Gastrocnemius medialis (tissue), 4 donors: Measurements from ENCODE around the gene EPAS1.

Source experiments
- POLR2A ChIP-seq, 2 donors: fragments of 450-650 bp; IDR thresholded peaks; one replicate each; pipeline ENCODE4 v1.6.1; 2017; ENCODE audit warnings: antibody characterized with exemption in 2 of 2, mild to moderate bottlenecking in 2 of 2, moderate library complexity in 2 of 2
- TF ChIP-seq, protein P1 (sequence below), 5 experiments: fragments of 450-650 bp in 3 of 5; fragments of 200-600 bp in 2 of 5; sonication (generic) in 2 of 5; IDR thresholded peaks in 4 of 5; conservative IDR thresholded peaks in 1 of 5; 1 replicate in 4 of 5; 2 replicates in 1 of 5; pipeline ENCODE4 v1.5.1; 2016 to 2019; ENCODE audit warnings: antibody characterized with exemption in 5 of 5, mild to moderate bottlenecking in 3 of 5, moderate library complexity in 3 of 5

- TF ChIP-seq, protein P1, sequence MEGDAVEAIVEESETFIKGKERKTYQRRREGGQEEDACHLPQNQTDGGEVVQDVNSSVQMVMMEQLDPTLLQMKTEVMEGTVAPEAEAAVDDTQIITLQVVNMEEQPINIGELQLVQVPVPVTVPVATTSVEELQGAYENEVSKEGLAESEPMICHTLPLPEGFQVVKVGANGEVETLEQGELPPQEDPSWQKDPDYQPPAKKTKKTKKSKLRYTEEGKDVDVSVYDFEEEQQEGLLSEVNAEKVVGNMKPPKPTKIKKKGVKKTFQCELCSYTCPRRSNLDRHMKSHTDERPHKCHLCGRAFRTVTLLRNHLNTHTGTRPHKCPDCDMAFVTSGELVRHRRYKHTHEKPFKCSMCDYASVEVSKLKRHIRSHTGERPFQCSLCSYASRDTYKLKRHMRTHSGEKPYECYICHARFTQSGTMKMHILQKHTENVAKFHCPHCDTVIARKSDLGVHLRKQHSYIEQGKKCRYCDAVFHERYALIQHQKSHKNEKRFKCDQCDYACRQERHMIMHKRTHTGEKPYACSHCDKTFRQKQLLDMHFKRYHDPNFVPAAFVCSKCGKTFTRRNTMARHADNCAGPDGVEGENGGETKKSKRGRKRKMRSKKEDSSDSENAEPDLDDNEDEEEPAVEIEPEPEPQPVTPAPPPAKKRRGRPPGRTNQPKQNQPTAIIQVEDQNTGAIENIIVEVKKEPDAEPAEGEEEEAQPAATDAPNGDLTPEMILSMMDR (IDR thresholded peaks at IDR 0.05 in 4 of 5, conservative IDR thresholded peaks at IDR 0.05 in 1 of 5) = no peak
- TF ChIP-seq POLR2A (IDR thresholded peaks at IDR 0.05) = no peak
These were observed 3.2 kb downstream of the EPAS1 start for GRCh38 chr2:46300406-46300832.
